Loucy (cell line): ENCODE measurements around the gene RHOT1.

Source experiments
- H2AFZ ChIP-seq: fragments of 200-600 bp; sonication (generic); 2 replicates; pipeline ENCODE4 v1.6.0; 2016; ENCODE audit warnings: antibody characterized with exemption, mild to moderate bottlenecking, low read length, moderate library complexity
- H3F3A ChIP-seq: fragments of 200-600 bp; 2 replicates; pipeline ENCODE4 v1.6.0; 2016; ENCODE audit warnings: antibody characterized with exemption, low read depth, mild to moderate bottlenecking
- H3K27me3 ChIP-seq: fragments of 200-600 bp; sonication (generic); 2 replicates; pipeline ENCODE4 v1.6.1; 2014; ENCODE audit warnings: low read length, mild to moderate bottlenecking; ENCODE audit not compliant: insufficient read depth, poor library complexity, severe bottlenecking
- H3K36me3 ChIP-seq: fragments of 200-600 bp; sonication (generic); 2 replicates; pipeline ENCODE4 v1.6.1; 2016; ENCODE audit warnings: low read length; ENCODE audit not compliant: insufficient read depth
- H3K4me1 ChIP-seq: fragments of 200-600 bp; sonication (generic); 2 replicates; pipeline ENCODE4 v1.5.1; 2014; ENCODE audit warnings: low read length, mild to moderate bottlenecking; ENCODE audit not compliant: insufficient read depth, poor library complexity, severe bottlenecking
- H3K4me2 ChIP-seq: fragments of 200-600 bp; sonication (generic); 2 replicates; pipeline ENCODE4 v1.6.0; 2014; ENCODE audit warnings: antibody characterized with exemption, low read length, low read depth, mild to moderate bottlenecking; ENCODE audit not compliant: poor library complexity, severe bottlenecking
- H3K4me3 ChIP-seq: fragments of 200-600 bp; sonication (generic); 2 replicates; pipeline ENCODE4 v1.5.1; 2014; ENCODE audit warnings: low read length, mild to moderate bottlenecking, mixed read lengths; ENCODE audit not compliant: poor library complexity, severe bottlenecking
- H3K79me2 ChIP-seq: fragments of 200-600 bp; sonication (generic); 2 replicates; pipeline ENCODE4 v1.6.1; 2014; ENCODE audit warnings: low read length; ENCODE audit not compliant: insufficient read depth
- H3K9ac ChIP-seq: fragments of 200-600 bp; sonication (generic); 2 replicates; pipeline ENCODE4 v1.6.0; 2014; ENCODE audit warnings: mild to moderate bottlenecking, low read depth, low read length, moderate library complexity; ENCODE audit not compliant: poor library complexity, severe bottlenecking
- H3K9me2 ChIP-seq: fragments of 200-600 bp; sonication (generic); replicated peaks from 2 replicates; pipeline ENCODE4 v1.6.1; 2016; ENCODE audit warnings: low read depth, low read length, mixed read lengths
- H3K9me3 ChIP-seq: fragments of 200-600 bp; sonication (generic); 2 replicates; pipeline ENCODE4 v1.6.1; 2014; ENCODE audit warnings: mild to moderate bottlenecking, antibody characterized with exemption, low read length, low read depth; ENCODE audit not compliant: insufficient read depth
- H4K20me1 ChIP-seq: fragments of 200-600 bp; sonication (generic); 2 replicates; pipeline ENCODE4 v1.6.0; 2014; ENCODE audit warnings: antibody characterized with exemption, low read length, mild to moderate bottlenecking; ENCODE audit not compliant: insufficient read depth, poor library complexity, severe bottlenecking
- CTCF ChIP-seq: fragments of 200-600 bp; sonication (generic); conservative IDR thresholded peaks from 2 replicates; pipeline ENCODE4 v1.5.1; 2014; ENCODE audit warnings: mild to moderate bottlenecking, antibody characterized with exemption, low read length
- EZH2phosphoT487 ChIP-seq: fragments of 200-600 bp; IDR thresholded peaks from 2 replicates; pipeline ENCODE4 v1.6.1; 2018; ENCODE audit warnings: antibody characterized with exemption, mild to moderate bottlenecking, moderate library complexity, borderline replicate concordance

RHOT1 gene

GRCh38 chr17:32264140-32264799 lies 122.0 kb downstream of the RHOT1 start:
- Histone ChIP-seq H3K36me3 (no peaks in the 10 kb centered on the region), H3K27me3 (peaks cover 20% of the 10 kb centered on the region), H3K9me3 (no peaks in the 10 kb centered on the region), H3F3A (no peaks in the 10 kb centered on the region), H3K9ac (no peak overlapping the region), H3K4me3 (no peak overlapping the region), H4K20me1 (no peaks in the 10 kb centered on the region), H3K4me1 (no peaks in the 10 kb centered on the region), H2AFZ (no peak overlapping the region), H3K4me2 (no peak overlapping the region), H3K79me2 (no peaks in the 10 kb centered on the region), H3K9me2 (no peaks in the 10 kb centered on the region)
- TF ChIP-seq CTCF (no peak; the same call in 1 of the 2 replicates), EZH2phosphoT487 (no peak)

- H3F3A ChIP-seq, result no peaks in the 10 kb centered on the region
- no peak for TF ChIP-seq CTCF
- TF ChIP-seq EZH2phosphoT487, result no peak
- no peaks in the 10 kb centered on the region for H3K79me2 ChIP-seq
- H3K27me3 ChIP-seq, result peaks cover 20% of the 10 kb centered on the region
- no peak overlapping the region for H3K9ac ChIP-seq
- no peaks in the 10 kb centered on the region for H3K9me2 ChIP-seq
- no peaks in the 10 kb centered on the region for H3K9me3 ChIP-seq
- no peaks in the 10 kb centered on the region for H4K20me1 ChIP-seq
- H3K4me3 ChIP-seq, result no peak overlapping the region
- H3K36me3 ChIP-seq, result no peaks in the 10 kb centered on the region
- H2AFZ ChIP-seq, result no peak overlapping the region
- no peak overlapping the region for H3K4me2 ChIP-seq
- H3K4me1 ChIP-seq, result no peaks in the 10 kb centered on the region
Measured at GRCh38 chr17:32264823-32265191, 122.5 kb downstream of the RHOT1 start.

GRCh38 chr17:32265192-32265923 lies 123.1 kb downstream of the RHOT1 start, which contains the start of gene RHBDL3:
RHBDL3 (plus strand) TSS chr17:32265832; CDS start chr17:32266190, 358 bp downstream.
- H3K4me2 ChIP-seq, result peak within 1 kb of the TSS; percentile 61
- H3K9me2 ChIP-seq, result no peaks in the 10 kb centered on the region
- H3F3A ChIP-seq, result no peaks in the 10 kb centered on the region
- peaks cover 20% of the 10 kb centered on the region for H3K27me3 ChIP-seq
- no peaks in the 10 kb centered on the region for H4K20me1 ChIP-seq
- no peaks in the 10 kb centered on the region for H3K9me3 ChIP-seq
- H3K4me3 ChIP-seq, result peak within 1 kb of the TSS; percentile 20
- no peaks in the 10 kb centered on the region for H3K4me1 ChIP-seq
- TF ChIP-seq CTCF (no peak), EZH2phosphoT487 (no peak)
- no peak within 1 kb of the TSS for H2AFZ ChIP-seq
- H3K79me2 ChIP-seq, result no peaks in the 10 kb centered on the region
- H3K9ac ChIP-seq, result no peak within 1 kb of the TSS
- no peaks in the 10 kb centered on the region for H3K36me3 ChIP-seq
